Endothelial cell of umbilical vein (primary cell): ENCODE measurements around the gene TMEM114. TPM values are rescaled to one million over a fixed set of nuclear protein-coding genes. Genes with fewer than 3 reads are reported as not detected.

Experiments
- BruUV-seq: library from RNA; stranded (reverse); fragments of 400-500 nt; replicated peaks from 2 replicates; lab custom pipeline; 2021; lab: Mats Ljungman, UMichigan
- CTCF ChIA-PET: fragments of 300-600, 350-600 bp; sonication (Branson Sonifier 250); formaldehyde crosslinking; loops from one replicate; lab custom pipeline; 2021; ENCODE audit warnings: antibody characterized with exemption, inconsistent platforms; lab: Charles Lee
- POLR2A ChIA-PET: fragments of 300-600, 350-600 bp; sonication (Branson Sonifier 250); formaldehyde crosslinking; loops from one replicate; lab custom pipeline; 2021; ENCODE audit warnings: antibody characterized with exemption, inconsistent platforms; lab: Charles Lee
- DNase-seq: peaks from one replicate; pipeline ENCODE4 v3.0.0-alpha.2; 2011; ENCODE audit warnings: low read depth, low spot score
- FAIRE-seq: peaks from 2 replicates; lab custom pipeline; 2011; peaks lifted over from hg19 to GRCh38; lab: Jason Lieb, UNC
- H2AFZ ChIP-seq: 2 replicates; pipeline ENCODE4 v1.6.0; 2012; ENCODE audit warnings: low read depth, low read length, control low read depth, inconsistent platforms
- H3K27ac ChIP-seq: 2 replicates; pipeline ENCODE4 v1.5.1; 2011; ENCODE audit warnings: low read depth, mild to moderate bottlenecking, control low read depth, low read length, moderate library complexity; ENCODE audit not compliant: insufficient read depth
- H3K27me3 ChIP-seq, 2 experiments: 2 replicates each; pipeline versions ENCODE4 v1.6.0 to v1.6.1; 2011; ENCODE audit warnings: low read length in 2 of 2, mixed read lengths in 1 of 2; ENCODE audit not compliant: control insufficient read depth in 2 of 2, insufficient read depth in 2 of 2
- H3K36me3 ChIP-seq, 2 experiments: 2 replicates in 1 of 2; 3 replicates in 1 of 2; pipeline ENCODE4 v1.5.1; 2011; ENCODE audit warnings: low read length in 2 of 2, mild to moderate bottlenecking in 1 of 2, moderate library complexity in 1 of 2; ENCODE audit not compliant: control insufficient read depth in 2 of 2, insufficient read depth in 2 of 2; ENCODE audit errors: extremely low read depth in 1 of 2
- H3K4me1 ChIP-seq: 3 replicates; pipeline ENCODE4 v1.5.1; 2011; ENCODE audit warnings: mild to moderate bottlenecking, low read length; ENCODE audit not compliant: control insufficient read depth, insufficient read depth; ENCODE audit errors: extremely low read depth
- H3K4me2 ChIP-seq: 2 replicates; pipeline ENCODE4 v1.6.1; 2011; ENCODE audit warnings: low read length, control low read depth, mixed read lengths; ENCODE audit not compliant: insufficient read depth
- H3K4me3 ChIP-seq, 3 experiments: fragments of 200-600 bp in 1 of 3; sonication (generic), shearing (Covaris generic) in 1 of 3; replicated peaks in 1 of 3; 2 replicates each; pipeline ENCODE4 v1.5.1; 2011 to 2016; ENCODE audit warnings: control low read depth in 3 of 3, low read length in 3 of 3, mild to moderate bottlenecking in 2 of 3, inconsistent platforms in 1 of 3, low read depth in 1 of 3, moderate library complexity in 1 of 3; ENCODE audit not compliant: insufficient read depth in 1 of 3
- H3K79me2 ChIP-seq: 2 replicates; pipeline ENCODE4 v1.6.0; 2012; ENCODE audit warnings: low read length, inconsistent platforms; ENCODE audit not compliant: control insufficient read depth, insufficient read depth
- H3K9ac ChIP-seq: replicated peaks from 2 replicates; pipeline ENCODE3; 2011; ENCODE audit warnings: low read length, control low read depth; ENCODE audit not compliant: insufficient read depth; ENCODE audit errors: extremely low read depth
- H3K9me1 ChIP-seq: replicated peaks from 3 replicates; pipeline ENCODE4 v1.6.0; 2011; ENCODE audit warnings: mild to moderate bottlenecking, low read length; ENCODE audit not compliant: control insufficient read depth, insufficient read depth; ENCODE audit errors: extremely low read depth
- H3K9me3 ChIP-seq: replicated peaks from 2 replicates; pipeline ENCODE4 v1.5.1; 2012; ENCODE audit warnings: low read length, inconsistent platforms; ENCODE audit not compliant: control insufficient read depth, insufficient read depth
- H4K20me1 ChIP-seq: replicated peaks from 2 replicates; pipeline ENCODE3; 2011; ENCODE audit warnings: mild to moderate bottlenecking, low read length; ENCODE audit not compliant: control insufficient read depth, insufficient read depth; ENCODE audit errors: extremely low read depth
- EZH2 ChIP-seq: IDR thresholded peaks from 2 replicates; pipeline ENCODE4 v1.6.1; 2012; ENCODE audit warnings: borderline replicate concordance, low read depth, mild to moderate bottlenecking, moderate library complexity, low read length, inconsistent platforms; ENCODE audit not compliant: severe bottlenecking
- FOS ChIP-seq: IDR thresholded peaks from 2 replicates; pipeline ENCODE4 v1.6.1; 2011; ENCODE audit warnings: mild to moderate bottlenecking, low read length, moderate library complexity, borderline replicate concordance; ENCODE audit not compliant: insufficient read depth
- GATA2 ChIP-seq: IDR thresholded peaks from 2 replicates; pipeline ENCODE4 v1.7.0; 2011; ENCODE audit warnings: low read depth, mild to moderate bottlenecking, moderate library complexity, mixed read lengths, low read length; ENCODE audit not compliant: insufficient read length, insufficient read depth
- JUN ChIP-seq: IDR thresholded peaks from 2 replicates; pipeline ENCODE4 v1.6.1; 2011; ENCODE audit warnings: borderline replicate concordance, low read depth; ENCODE audit not compliant: insufficient read length, insufficient read depth
- MAX ChIP-seq: IDR thresholded peaks from 2 replicates; pipeline ENCODE4 v1.6.1; 2011; ENCODE audit not compliant: insufficient read depth, insufficient read length
- MYC ChIP-seq: IDR thresholded peaks from one replicate; pipeline ENCODE4 v1.6.1; 2011; ENCODE audit warnings: mild to moderate bottlenecking, low read depth, low read length
- POLR2A ChIP-seq: IDR thresholded peaks from 2 replicates; pipeline ENCODE4 v1.6.1; 2012; ENCODE audit warnings: low read depth, mild to moderate bottlenecking, control low read depth, low read length
- POLR2AphosphoS5 ChIP-seq: IDR thresholded peaks from 2 replicates; pipeline ENCODE4 v1.6.1; 2012; ENCODE audit warnings: low read depth, mild to moderate bottlenecking, control low read depth, low read length, moderate library complexity; ENCODE audit not compliant: insufficient read depth
- dilution Hi-C: fragments of 300-500 bp; cut with MboI; formaldehyde crosslinking; loops from one replicate; pipeline ENCODE4 v1.15.0; 2019; ENCODE audit warnings: low sequenced_read_pairs; ENCODE audit not compliant: extremely low pct_ligation_motif_present
- intact Hi-C: fragments of 100-400 bp; cut with micrococcal nuclease; formaldehyde crosslinking; loops from one replicate; pipeline ENCODE4 v1.10.0; 2022
- polyA plus RNA-seq, 4 experiments: library from polyadenylated mRNA; depleted of rRNA in 3 of 4; stranded (reverse) in 3 of 4; unstranded in 1 of 4; fragments of >200 nt; gene quantifications; 2 replicates each; pipeline versions ENCODE4 v1.2.1 to v1.2.3, GENCODE V29; 2011 to 2012; ENCODE audit warnings: missing spikeins in 1 of 4
- total RNA-seq: library from RNA; stranded (reverse); gene quantifications from 2 replicates; pipeline ENCODE4 v1.2.3, GENCODE V29; 2021
- TF ChIP-seq, protein P1 (sequence below), 2 donors: IDR thresholded peaks; 1 replicate in 1 of 2; 2 replicates in 1 of 2; pipeline ENCODE4 v1.5.1; 2011; ENCODE audit warnings: low read length in 2 of 2, mild to moderate bottlenecking in 2 of 2, moderate library complexity in 2 of 2, control low read depth in 1 of 2, inconsistent platforms in 1 of 2, low read depth in 1 of 2; ENCODE audit not compliant: insufficient read depth in 1 of 2; ENCODE audit errors: extremely low read depth in 1 of 2

TMEM114 gene
- total and polyA plus RNA-seq, 2 donors (not counting 3 experiments of a cell fraction or from before 2014, with no cell fraction given): not detected

GRCh38 chr16:8577678-8578304 is 12.5 kb downstream of the TMEM114 start:
- no TSS peak for BruUV-seq
- no peak overlapping the region for H3K9ac ChIP-seq
- no peak for TF ChIP-seq POLR2A
- no peak for TF ChIP-seq FOS
- TF ChIP-seq EZH2: no peak
- no peak for TF ChIP-seq GATA2
- no peak for TF ChIP-seq MAX
- no peak for TF ChIP-seq MYC
- no peak for TF ChIP-seq POLR2AphosphoS5
- no peak for TF ChIP-seq JUN
- TF ChIP-seq, protein P1, sequence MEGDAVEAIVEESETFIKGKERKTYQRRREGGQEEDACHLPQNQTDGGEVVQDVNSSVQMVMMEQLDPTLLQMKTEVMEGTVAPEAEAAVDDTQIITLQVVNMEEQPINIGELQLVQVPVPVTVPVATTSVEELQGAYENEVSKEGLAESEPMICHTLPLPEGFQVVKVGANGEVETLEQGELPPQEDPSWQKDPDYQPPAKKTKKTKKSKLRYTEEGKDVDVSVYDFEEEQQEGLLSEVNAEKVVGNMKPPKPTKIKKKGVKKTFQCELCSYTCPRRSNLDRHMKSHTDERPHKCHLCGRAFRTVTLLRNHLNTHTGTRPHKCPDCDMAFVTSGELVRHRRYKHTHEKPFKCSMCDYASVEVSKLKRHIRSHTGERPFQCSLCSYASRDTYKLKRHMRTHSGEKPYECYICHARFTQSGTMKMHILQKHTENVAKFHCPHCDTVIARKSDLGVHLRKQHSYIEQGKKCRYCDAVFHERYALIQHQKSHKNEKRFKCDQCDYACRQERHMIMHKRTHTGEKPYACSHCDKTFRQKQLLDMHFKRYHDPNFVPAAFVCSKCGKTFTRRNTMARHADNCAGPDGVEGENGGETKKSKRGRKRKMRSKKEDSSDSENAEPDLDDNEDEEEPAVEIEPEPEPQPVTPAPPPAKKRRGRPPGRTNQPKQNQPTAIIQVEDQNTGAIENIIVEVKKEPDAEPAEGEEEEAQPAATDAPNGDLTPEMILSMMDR (IDR thresholded peaks at IDR 0.05; ENCODE audit: extremely low read depth in 1 of 2, insufficient read depth in 1 of 2, low read depth in 1 of 2, low read length in 2 of 2): no peak
- no peaks in the 10 kb centered on the region for H3K27me3 ChIP-seq
- no peaks in the 10 kb centered on the region for H3K36me3 ChIP-seq
- dilution Hi-C loops: no loop called here
- no peaks in the 10 kb centered on the region for H4K20me1 ChIP-seq
- intact Hi-C loops: no loop called here
- DNase-seq (no peak), FAIRE-seq (no peak)
- H3K9me3 ChIP-seq: no peaks in the 10 kb centered on the region
- ChIA-PET CTCF (no interaction called here), POLR2A (no interaction called here)
- no peak overlapping the region for H2AFZ ChIP-seq
- H3K9me1 ChIP-seq: no peaks in the 10 kb centered on the region
- no peak overlapping the region for H3K27ac ChIP-seq
- no peak overlapping the region for H3K4me2 ChIP-seq
- H3K4me3 ChIP-seq: no peak overlapping the region
- no peaks in the 10 kb centered on the region for H3K4me1 ChIP-seq
- no peaks in the 10 kb centered on the region for H3K79me2 ChIP-seq
